Measurements from ENCODE around the gene RAB11FIP3. TPM values are rescaled to one million over a fixed set of nuclear protein-coding genes. Genes with fewer than 3 reads are reported as not detected.

Gene RAB11FIP3
- total and polyA plus RNA-seq, 12 donors, result 12.7 to 63.4 (median 40.8) TPM

- WGBS, 4 donors, result 81 to 89% (median 85%) methylated on average over 7 to 16 of the region's 16 CpGs
- no peak overlapping the region for H3K27ac ChIP-seq
- no peaks in the 10 kb centered on the region for H3K9me3 ChIP-seq (replicated peaks in 1 of 3)
- H3K4me1 ChIP-seq (replicated peaks in 1 of 2), result peaks cover 15 to 36% of the 10 kb centered on the region in 2 donors
- intact Hi-C loops (cut with DNase I), result no loop called here
- DNase-seq, result no peak
- peaks cover 0 to 29% of the 10 kb centered on the region in 2 donors for H3K36me3 ChIP-seq (replicated peaks in 1 of 2)
- TF ChIP-seq CTCF (IDR thresholded peaks at IDR 0.05) (no peak), POLR2A (IDR thresholded peaks at IDR 0.05) (no peak)
- H3K4me3 ChIP-seq, result no peak overlapping the region
- no peaks in the 10 kb centered on the region for H3K27me3 ChIP-seq
Measured at GRCh38 chr16:379183-379960, 46.1 kb upstream of the RAB11FIP3 start.

GRCh38 chr16:379961-380761 is 45.3 kb upstream of the RAB11FIP3 start:
- TF ChIP-seq POLR2A (IDR thresholded peaks at IDR 0.05) (no peak), CTCF (IDR thresholded peaks at IDR 0.05) (no peak)
- WGBS, 4 donors, result 77 to 91% (median 83%) methylated on average over 17 to 27 of the region's 27 CpGs
- Histone ChIP-seq H3K4me3 (peak overlapping the region in 2 of 4 donors; percentile 91 to 92), H3K36me3 (replicated peaks in 1 of 2) (peaks cover 0 to 21% of the 10 kb centered on the region in 2 donors), H3K27me3 (no peaks in the 10 kb centered on the region), H3K4me1 (replicated peaks in 1 of 2) (peaks cover 15 to 36% of the 10 kb centered on the region in 2 donors), H3K27ac (no peak overlapping the region), H3K9me3 (replicated peaks in 1 of 3) (no peaks in the 10 kb centered on the region)
- intact Hi-C loops (cut with DNase I), result no loop called here
- DNase-seq, result peak in 1 of 7 donors; percentile 7

- Histone ChIP-seq H3K27me3 (no peaks in the 10 kb centered on the region), H3K36me3 (replicated peaks in 1 of 2) (peaks cover 0 to 18% of the 10 kb centered on the region in 2 donors), H3K4me1 (replicated peaks in 1 of 2) (peaks cover 15 to 36% of the 10 kb centered on the region in 2 donors), H3K9me3 (replicated peaks in 1 of 3) (no peaks in the 10 kb centered on the region), H3K27ac (no peak overlapping the region), H3K4me3 (peak overlapping the region in 2 of 4 donors; percentile 91 to 92)
- peak in 1 of 7 donors; percentile 46 for DNase-seq
- intact Hi-C loops (cut with DNase I), result no loop called here
- WGBS, 4 donors, result 0 to 12% (median 10%) methylated on average over 5 to 12 of the region's 12 CpGs
- TF ChIP-seq CTCF (IDR thresholded peaks at IDR 0.05) (no peak), POLR2A (IDR thresholded peaks at IDR 0.05) (no peak)
Measured at GRCh38 chr16:380762-381011, 44.8 kb upstream of the RAB11FIP3 start.

GRCh38 chr16:381012-381788 is 44.2 kb upstream of the RAB11FIP3 start:
- Histone ChIP-seq H3K4me3 (peak overlapping the region in 3 of 4 donors; percentile 18 to 92 (median 91)), H3K27ac (peak overlapping the region in 2 of 5 donors; percentile 26 to 86), H3K4me1 (replicated peaks in 1 of 2) (peaks cover 15 to 36% of the 10 kb centered on the region in 2 donors), H3K36me3 (replicated peaks in 1 of 2) (peaks cover 0 to 13% of the 10 kb centered on the region in 2 donors), H3K27me3 (no peaks in the 10 kb centered on the region), H3K9me3 (replicated peaks in 1 of 3) (no peaks in the 10 kb centered on the region)
- WGBS, 4 donors, result 0 to 1% (median 0%) methylated on average over 5 to 73 of the region's 73 CpGs
- intact Hi-C loops (cut with DNase I), result no loop called here
- peak in 2 of 7 donors; percentile 54 to 56 for DNase-seq
- TF ChIP-seq CTCF (IDR thresholded peaks at IDR 0.05) (no peak), POLR2A (IDR thresholded peaks at IDR 0.05) (no peak)

All from adrenal gland (tissue), 12 donors.